ENCODE data around the gene C1QA. TPM values are rescaled to one million over a fixed set of nuclear protein-coding genes. Genes with fewer than 3 reads are reported as not detected.

Gene C1QA
- total RNA-seq, 2 donors from 2014 or later = not detected

DNA sequence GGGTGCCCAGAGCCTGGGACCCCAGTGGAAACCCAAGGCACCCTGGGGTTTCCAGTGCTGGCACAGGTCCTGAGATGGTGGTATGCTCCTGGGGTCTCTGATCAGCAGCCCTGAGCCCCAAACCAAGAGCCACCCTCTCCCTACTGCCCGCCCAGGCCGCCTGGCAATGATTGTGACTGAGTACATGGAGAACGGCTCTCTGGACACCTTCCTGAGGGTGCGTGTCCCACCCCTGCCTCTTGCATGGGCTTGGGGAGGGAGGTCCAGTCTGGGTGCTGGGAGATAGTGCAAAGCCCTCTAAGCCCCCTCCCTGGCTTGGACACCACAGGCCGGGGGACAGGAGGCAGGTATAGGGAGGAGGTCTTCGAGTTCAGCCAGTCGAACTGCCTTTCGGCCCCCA is 38.4 kb upstream of the C1QA start:
- TF ChIP-seq, protein P1, sequence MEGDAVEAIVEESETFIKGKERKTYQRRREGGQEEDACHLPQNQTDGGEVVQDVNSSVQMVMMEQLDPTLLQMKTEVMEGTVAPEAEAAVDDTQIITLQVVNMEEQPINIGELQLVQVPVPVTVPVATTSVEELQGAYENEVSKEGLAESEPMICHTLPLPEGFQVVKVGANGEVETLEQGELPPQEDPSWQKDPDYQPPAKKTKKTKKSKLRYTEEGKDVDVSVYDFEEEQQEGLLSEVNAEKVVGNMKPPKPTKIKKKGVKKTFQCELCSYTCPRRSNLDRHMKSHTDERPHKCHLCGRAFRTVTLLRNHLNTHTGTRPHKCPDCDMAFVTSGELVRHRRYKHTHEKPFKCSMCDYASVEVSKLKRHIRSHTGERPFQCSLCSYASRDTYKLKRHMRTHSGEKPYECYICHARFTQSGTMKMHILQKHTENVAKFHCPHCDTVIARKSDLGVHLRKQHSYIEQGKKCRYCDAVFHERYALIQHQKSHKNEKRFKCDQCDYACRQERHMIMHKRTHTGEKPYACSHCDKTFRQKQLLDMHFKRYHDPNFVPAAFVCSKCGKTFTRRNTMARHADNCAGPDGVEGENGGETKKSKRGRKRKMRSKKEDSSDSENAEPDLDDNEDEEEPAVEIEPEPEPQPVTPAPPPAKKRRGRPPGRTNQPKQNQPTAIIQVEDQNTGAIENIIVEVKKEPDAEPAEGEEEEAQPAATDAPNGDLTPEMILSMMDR (conservative IDR thresholded peaks at IDR 0.05) = no peak
- Histone ChIP-seq H3K4me1 (ENCODE audit: control insufficient read depth, insufficient read depth, low read length) (no peaks in the 10 kb centered on the region), H3K27me3 (ENCODE audit: control insufficient read depth, insufficient read depth, low read length, poor library complexity, severe bottlenecking) (no peaks in the 10 kb centered on the region), H3K4me3 (ENCODE audit: low read length) (no peak overlapping the region), H3K9me3 (ENCODE audit: control insufficient read depth, low read length) (no peaks in the 10 kb centered on the region), H3K36me3 (ENCODE audit: control insufficient read depth, insufficient read depth, low read length) (no peaks in the 10 kb centered on the region), H3K9ac (ENCODE audit: extremely low read depth, low read length, poor library complexity, severe bottlenecking) (no peak overlapping the region), H3K27ac (ENCODE audit: low read depth, low read length) (no peak overlapping the region)
- Mint-ChIP-seq H3K27ac (no peak overlapping the region), H3K9me3 (no peaks in the 10 kb centered on the region), H3K4me3 (no peak overlapping the region), H3K27me3 (ENCODE audit: insufficient read depth) (peaks cover 8% of the 10 kb centered on the region), H3K36me3 (ENCODE audit: low read depth) (no peaks in the 10 kb centered on the region), H3K4me1 (no peaks in the 10 kb centered on the region)
- no peak for DNase-seq
- 93% methylated on average over 3 to 8 of the region's 8 CpGs for WGBS, 2 experiments (ENCODE audit: insufficient coverage in 1 of 2, insufficient read length in 1 of 2)

DNA sequence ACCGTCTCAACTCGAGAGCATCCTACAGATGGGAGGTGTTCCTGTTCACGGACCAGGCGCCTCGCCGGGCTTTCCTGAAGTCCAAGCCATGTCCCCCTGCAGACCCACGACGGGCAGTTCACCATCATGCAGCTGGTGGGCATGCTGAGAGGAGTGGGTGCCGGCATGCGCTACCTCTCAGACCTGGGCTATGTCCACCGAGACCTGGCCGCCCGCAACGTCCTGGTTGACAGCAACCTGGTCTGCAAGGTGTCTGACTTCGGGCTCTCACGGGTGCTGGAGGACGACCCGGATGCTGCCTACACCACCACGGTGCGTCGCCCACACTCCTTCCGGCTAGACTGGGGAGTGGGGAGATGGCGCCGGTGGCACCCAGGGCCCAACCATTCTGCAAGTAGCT is 37.7 kb upstream of the C1QA start:
- Histone ChIP-seq H3K27me3 (ENCODE audit: control insufficient read depth, insufficient read depth, low read length, poor library complexity, severe bottlenecking) (no peaks in the 10 kb centered on the region), H3K36me3 (ENCODE audit: control insufficient read depth, insufficient read depth, low read length) (no peaks in the 10 kb centered on the region), H3K4me3 (ENCODE audit: low read length) (no peak overlapping the region), H3K9ac (ENCODE audit: extremely low read depth, low read length, poor library complexity, severe bottlenecking) (no peak overlapping the region), H3K9me3 (ENCODE audit: control insufficient read depth, low read length) (no peaks in the 10 kb centered on the region), H3K27ac (ENCODE audit: low read depth, low read length) (no peak overlapping the region), H3K4me1 (ENCODE audit: control insufficient read depth, insufficient read depth, low read length) (no peaks in the 10 kb centered on the region)
- Mint-ChIP-seq H3K27ac (no peak overlapping the region), H3K9me3 (no peaks in the 10 kb centered on the region), H3K4me3 (no peak overlapping the region), H3K4me1 (no peaks in the 10 kb centered on the region), H3K27me3 (ENCODE audit: insufficient read depth) (peaks cover 8% of the 10 kb centered on the region), H3K36me3 (ENCODE audit: low read depth) (no peaks in the 10 kb centered on the region)
- TF ChIP-seq, protein P1 (conservative IDR thresholded peaks at IDR 0.05) = no peak
- WGBS, 2 experiments (ENCODE audit: insufficient coverage in 1 of 2, insufficient read length in 1 of 2) = 87 to 90% methylated on average over 11 to 24 of the region's 24 CpGs
- no peak for DNase-seq

DNA sequence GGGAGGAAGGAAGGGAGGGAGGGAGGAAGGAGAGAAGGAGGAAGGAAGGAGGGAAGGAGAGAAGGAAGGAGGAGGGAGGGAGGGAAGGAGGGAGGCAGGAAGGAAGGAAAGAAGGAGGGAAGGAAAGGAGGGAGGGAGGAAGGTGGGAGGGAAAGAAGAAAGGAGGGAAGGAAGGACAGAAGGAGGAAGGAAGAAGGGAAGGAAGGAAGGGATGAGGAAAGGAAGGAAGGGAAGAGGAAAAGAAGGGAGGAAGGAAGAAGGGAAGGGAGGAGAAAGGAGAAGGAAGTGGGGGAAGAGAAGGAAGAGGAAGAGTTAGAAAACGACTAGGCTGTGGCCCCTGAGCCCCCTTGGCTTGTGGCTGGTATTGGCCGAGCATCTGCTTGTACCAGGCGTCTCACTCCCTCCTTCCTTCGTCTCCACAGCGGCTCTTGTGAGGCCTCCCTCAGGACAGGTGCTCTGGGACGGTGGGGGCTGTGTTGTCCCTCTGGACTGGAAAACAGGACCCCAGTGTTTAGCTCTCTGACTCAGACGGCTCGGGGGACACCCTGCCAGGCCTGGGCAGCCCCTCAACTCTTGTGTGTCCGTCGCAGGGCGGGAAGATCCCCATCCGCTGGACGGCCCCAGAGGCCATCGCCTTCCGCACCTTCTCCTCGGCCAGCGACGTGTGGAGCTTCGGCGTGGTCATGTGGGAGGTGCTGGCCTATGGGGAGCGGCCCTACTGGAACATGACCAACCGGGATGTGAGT is 36.2 kb upstream of the C1QA start:
- H3K4me1 Mint-ChIP-seq = no peaks in the 10 kb centered on the region
- H3K27me3 Mint-ChIP-seq (ENCODE audit: insufficient read depth) = peaks cover 20% of the 10 kb centered on the region
- Histone ChIP-seq H3K4me3 (ENCODE audit: low read length) (no peak overlapping the region), H3K9ac (ENCODE audit: extremely low read depth, low read length, poor library complexity, severe bottlenecking) (no peak overlapping the region), H3K4me1 (ENCODE audit: control insufficient read depth, insufficient read depth, low read length) (no peaks in the 10 kb centered on the region), H3K9me3 (ENCODE audit: control insufficient read depth, low read length) (no peaks in the 10 kb centered on the region), H3K27me3 (ENCODE audit: control insufficient read depth, insufficient read depth, low read length, poor library complexity, severe bottlenecking) (peaks cover 13% of the 10 kb centered on the region), H3K27ac (ENCODE audit: low read depth, low read length) (no peak overlapping the region), H3K36me3 (ENCODE audit: control insufficient read depth, insufficient read depth, low read length) (no peaks in the 10 kb centered on the region)
- H3K27ac Mint-ChIP-seq = no peak overlapping the region
- H3K36me3 Mint-ChIP-seq (ENCODE audit: low read depth) = no peaks in the 10 kb centered on the region
- 73 to 85% methylated on average over 13 to 22 of the region's 22 CpGs for WGBS, 2 experiments (ENCODE audit: insufficient coverage in 1 of 2, insufficient read length in 1 of 2)
- peak; percentile 77 for DNase-seq
- H3K4me3 Mint-ChIP-seq = no peak overlapping the region
- no peaks in the 10 kb centered on the region for H3K9me3 Mint-ChIP-seq
- TF ChIP-seq, protein P1 (conservative IDR thresholded peaks at IDR 0.05) = no peak
